K562 (cell line): ENCODE data around the gene CERS6. TPM values are rescaled to one million over a fixed set of nuclear protein-coding genes. Genes with fewer than 3 reads are reported as not detected.
A peak's percentile ranks its signal among the peaks of the same experiment; 100 is the strongest.

ENCODE experiments used
- EP300 ChIP-seq: IDR thresholded peaks from 2 replicates; pipeline ENCODE4 v1.6.1; 2012; ENCODE audit warnings: low read length, improper control_type of control experiment
- FUS ChIP-seq: fragments of 200-400 bp; formaldehyde crosslinking; optimal IDR thresholded peaks from 2 replicates; pipeline ENCODE3; 2017; ENCODE audit warnings: low read depth, low read length
- MXD1 ChIP-seq: fragments of 250-450 bp; sonication (Bioruptor Pico); IDR thresholded peaks from 2 replicates; pipeline ENCODE4 v1.8.0; 2021; ENCODE audit warnings: borderline replicate concordance, mild to moderate bottlenecking, moderate library complexity; ENCODE audit not compliant: poor library complexity, severe bottlenecking
- PTBP1 ChIP-seq: fragments of 200-400 bp; formaldehyde crosslinking; IDR thresholded peaks from 2 replicates; pipeline ENCODE4 v1.6.1; 2017; ENCODE audit warnings: low read depth, low read length
- RBM17 ChIP-seq: fragments of 200-400 bp; formaldehyde crosslinking; IDR thresholded peaks from 2 replicates; pipeline ENCODE4 v1.6.1; 2017; ENCODE audit warnings: low read depth, mild to moderate bottlenecking, low read length, borderline replicate concordance
- TEAD2 ChIP-seq: fragments of 450-650 bp; IDR thresholded peaks from 2 replicates; pipeline ENCODE4 v1.6.1; 2016; ENCODE audit warnings: missing genetic modification characterization, control low read depth, missing compliant biosample characterization
- TSHZ1 ChIP-seq: fragments of 250-450 bp; sonication (Bioruptor Pico); IDR thresholded peaks from 2 replicates; pipeline ENCODE4 v1.4.0; 2020; ENCODE audit warnings: mild to moderate bottlenecking, moderate library complexity
- XRCC5 ChIP-seq: fragments of 200-400 bp; formaldehyde crosslinking; IDR thresholded peaks from 2 replicates; pipeline ENCODE4 v1.6.1; 2017; ENCODE audit warnings: low read depth, mild to moderate bottlenecking, low read length
- ZC3H8 ChIP-seq: fragments of 450-650 bp; IDR thresholded peaks from 2 replicates; pipeline ENCODE4 v1.6.1; 2017
- ZEB2 ChIP-seq: fragments of 450-650 bp; IDR thresholded peaks from 2 replicates; pipeline ENCODE4 v1.6.1; 2016
- ZNF398 ChIP-seq: fragments of 250-450 bp; sonication (Bioruptor Pico); IDR thresholded peaks from 2 replicates; pipeline ENCODE4 v1.8.0; 2021; ENCODE audit warnings: moderate library complexity, mild to moderate bottlenecking, inconsistent platforms
- ZNF561 ChIP-seq: fragments of 450-650 bp; formaldehyde crosslinking; conservative IDR thresholded peaks from 2 replicates; pipeline ENCODE4 v1.4.0; 2020; ENCODE audit warnings: mild to moderate bottlenecking, moderate library complexity
- ZNF778 ChIP-seq: fragments of 450-650 bp; formaldehyde crosslinking; IDR thresholded peaks from 2 replicates; pipeline ENCODE4 v1.4.0; 2020; ENCODE audit warnings: mild to moderate bottlenecking, moderate library complexity
- polyA plus RNA-seq, 8 experiments: library from polyadenylated mRNA; depleted of rRNA in 4 of 8; stranded (reverse) in 5 of 8; unstranded in 3 of 8; fragments of >200 nt; fragmentation: Nextera tagmentation in 2 of 8; fragmentation: Illumina TruSeq in 1 of 8; extraction: Ambion mirVana in 2 of 8; extraction: Trizol in 1 of 8; gene quantifications; 2 replicates each; pipeline versions ENCODE4 v1.2.1 to v1.2.3, GENCODE V29; 2011 to 2014; ENCODE audit warnings: inconsistent platforms in 1 of 8, missing spikeins in 1 of 8
- total RNA-seq, 7 experiments: library from RNA; depleted of rRNA in 6 of 7; stranded (reverse); fragments of >200 nt in 6 of 7; fragmentation: Illumina TruSeq in 2 of 7; extraction: Trizol in 2 of 7; gene quantifications; 2 replicates each; pipeline versions ENCODE4 v1.2.1 to v1.2.3, GENCODE V29; 2011 to 2021; ENCODE audit warnings: low replicate concordance in 1 of 7
- TF ChIP-seq, protein P1 (sequence below): fragments of 450-650 bp; formaldehyde crosslinking; IDR thresholded peaks from 2 replicates; pipeline ENCODE4 v1.4.0; 2020; ENCODE audit warnings: mild to moderate bottlenecking, moderate library complexity
- TF ChIP-seq, protein P2 (sequence below): fragments of 450-650 bp; IDR thresholded peaks from 2 replicates; pipeline ENCODE4 v1.6.1; 2018; ENCODE audit warnings: mild to moderate bottlenecking, low read depth; ENCODE audit not compliant: partially characterized antibody
- TF ChIP-seq, protein P3 (sequence below): IDR thresholded peaks from 2 replicates; pipeline ENCODE4 v1.6.1; 2012; ENCODE audit warnings: low read depth, low read length, improper control_type of control experiment, borderline replicate concordance

The CERS6 gene
- total and polyA plus RNA-seq, 9 of the 15 experiments (the other 6 are each of a cell fraction or from before 2014, with no cell fraction given): 1.6 to 13.6 (median 11.4) TPM

GRCh38 chr2:168490015-168490874, 34.2 kb downstream of the CERS6 start (continued):
- TF ChIP-seq, protein P1, sequence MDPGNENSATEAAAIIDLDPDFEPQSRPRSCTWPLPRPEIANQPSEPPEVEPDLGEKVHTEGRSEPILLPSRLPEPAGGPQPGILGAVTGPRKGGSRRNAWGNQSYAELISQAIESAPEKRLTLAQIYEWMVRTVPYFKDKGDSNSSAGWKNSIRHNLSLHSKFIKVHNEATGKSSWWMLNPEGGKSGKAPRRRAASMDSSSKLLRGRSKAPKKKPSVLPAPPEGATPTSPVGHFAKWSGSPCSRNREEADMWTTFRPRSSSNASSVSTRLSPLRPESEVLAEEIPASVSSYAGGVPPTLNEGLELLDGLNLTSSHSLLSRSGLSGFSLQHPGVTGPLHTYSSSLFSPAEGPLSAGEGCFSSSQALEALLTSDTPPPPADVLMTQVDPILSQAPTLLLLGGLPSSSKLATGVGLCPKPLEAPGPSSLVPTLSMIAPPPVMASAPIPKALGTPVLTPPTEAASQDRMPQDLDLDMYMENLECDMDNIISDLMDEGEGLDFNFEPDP (CRISPR knock-in tag): no peak
- TF ChIP-seq, protein P2, sequence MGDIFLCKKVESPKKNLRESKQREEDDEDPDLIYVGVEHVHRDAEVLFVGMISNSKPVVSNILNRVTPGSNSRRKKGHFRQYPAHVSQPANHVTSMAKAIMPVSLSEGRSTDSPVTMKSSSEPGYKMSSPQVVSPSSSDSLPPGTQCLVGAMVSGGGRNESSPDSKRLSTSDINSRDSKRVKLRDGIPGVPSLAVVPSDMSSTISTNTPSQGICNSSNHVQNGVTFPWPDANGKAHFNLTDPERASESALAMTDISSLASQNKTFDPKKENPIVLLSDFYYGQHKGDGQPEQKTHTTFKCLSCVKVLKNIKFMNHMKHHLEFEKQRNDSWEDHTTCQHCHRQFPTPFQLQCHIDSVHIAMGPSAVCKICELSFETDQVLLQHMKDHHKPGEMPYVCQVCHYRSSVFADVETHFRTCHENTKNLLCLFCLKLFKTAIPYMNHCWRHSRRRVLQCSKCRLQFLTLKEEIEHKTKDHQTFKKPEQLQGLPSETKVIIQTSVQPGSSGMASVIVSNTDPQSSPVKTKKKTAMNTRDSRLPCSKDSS: no peak
- TF ChIP-seq PTBP1 (no peak), XRCC5 (no peak), MXD1 (CRISPR knock-in tag) (no peak), RBM17 (no peak), TSHZ1 (CRISPR knock-in tag) (no peak), TEAD2 (tag) (no peak), ZC3H8 (no peak), ZNF778 (CRISPR knock-in tag) (no peak), ZEB2 (0 out of 2 replicates have a peak, but pooled peaks have one; percentile 8), FUS (no peak), EP300 (peak; percentile 32; the same call in 1 of the 2 replicates), ZNF398 (CRISPR knock-in tag) (no peak), ZNF561 (CRISPR knock-in tag) (no peak)
- TF ChIP-seq, protein P3, sequence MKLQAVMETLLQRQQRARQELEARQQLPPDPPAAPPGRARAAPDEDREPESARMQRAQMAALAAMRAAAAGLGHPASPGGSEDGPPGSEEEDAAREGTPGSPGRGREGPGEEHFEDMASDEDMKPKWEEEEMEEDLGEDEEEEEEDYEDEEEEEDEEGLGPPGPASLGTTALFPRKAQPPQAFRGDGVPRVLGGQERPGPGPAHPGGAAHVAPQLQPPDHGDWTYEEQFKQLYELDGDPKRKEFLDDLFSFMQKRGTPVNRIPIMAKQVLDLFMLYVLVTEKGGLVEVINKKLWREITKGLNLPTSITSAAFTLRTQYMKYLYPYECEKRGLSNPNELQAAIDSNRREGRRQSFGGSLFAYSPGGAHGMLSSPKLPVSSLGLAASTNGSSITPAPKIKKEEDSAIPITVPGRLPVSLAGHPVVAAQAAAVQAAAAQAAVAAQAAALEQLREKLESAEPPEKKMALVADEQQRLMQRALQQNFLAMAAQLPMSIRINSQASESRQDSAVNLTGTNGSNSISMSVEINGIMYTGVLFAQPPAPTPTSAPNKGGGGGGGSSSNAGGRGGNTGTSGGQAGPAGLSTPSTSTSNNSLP: no peak
